HFFc6 (cell line): ENCODE data around the gene FCHSD2. TPM values are rescaled to one million over a fixed set of nuclear protein-coding genes. Genes with fewer than 3 reads are reported as not detected.

Source experiments
- DNase-seq: peaks from one replicate; pipeline ENCODE4 v3.0.0-alpha.2; 2018
- H3K27ac Mint-ChIP-seq: 2 replicates; pipeline ENCODE4 v1.8.0; 2020; ENCODE audit warnings: mild to moderate bottlenecking, mixed read lengths
- H3K27me3 Mint-ChIP-seq: 2 replicates; pipeline ENCODE4 v1.8.0; 2021; ENCODE audit warnings: mild to moderate bottlenecking, moderate library complexity, mixed read lengths; ENCODE audit not compliant: insufficient read depth
- H3K36me3 Mint-ChIP-seq: 2 replicates; pipeline ENCODE4 v1.8.0; 2021; ENCODE audit warnings: low read depth, mixed read lengths
- H3K4me1 Mint-ChIP-seq: 2 replicates; pipeline ENCODE4 v1.8.0; 2020; ENCODE audit warnings: low read depth, mixed read lengths
- H3K4me3 Mint-ChIP-seq: 2 replicates; pipeline ENCODE4 v1.8.0; 2020; ENCODE audit warnings: mild to moderate bottlenecking, moderate library complexity, mixed read lengths
- H3K9me3 Mint-ChIP-seq: 2 replicates; pipeline ENCODE4 v1.8.0; 2020; ENCODE audit warnings: mild to moderate bottlenecking, mixed read lengths
- CTCF ChIP-seq: fragments of 200-600 bp; sonication (generic); IDR thresholded peaks from 2 replicates; pipeline ENCODE4 v1.5.0; 2021; ENCODE audit warnings: antibody characterized with exemption, mild to moderate bottlenecking
- total RNA-seq, 6 experiments: library from RNA; stranded (reverse); fragmentation: NEBNext Ultra II Directional; extraction: Animal tissue kit (Norgen Biotek cat#: 25700); gene quantifications; 2 replicates in 1 of 6; 3 replicates in 5 of 6; pipeline ENCODE4 v1.2.3, GENCODE V29; 2021

The FCHSD2 gene
- total RNA-seq, 6 experiments from 2014 or later, result 58.9 to 68.2 (median 65.0) TPM

GRCh38 chr11:72951888-72952287 is 190.2 kb downstream of the FCHSD2 start:
- Mint-ChIP-seq H3K27ac (no peak overlapping the region), H3K4me3 (no peak overlapping the region), H3K9me3 (no peaks in the 10 kb centered on the region), H3K36me3 (peaks cover 11% of the 10 kb centered on the region), H3K4me1 (peaks cover 18% of the 10 kb centered on the region), H3K27me3 (no peaks in the 10 kb centered on the region)
- no peak for TF ChIP-seq CTCF
- DNase-seq, result no peak

- Mint-ChIP-seq H3K9me3 (no peaks in the 10 kb centered on the region), H3K4me1 (peaks cover 18% of the 10 kb centered on the region), H3K27me3 (no peaks in the 10 kb centered on the region), H3K27ac (no peak overlapping the region), H3K36me3 (peaks cover 11% of the 10 kb centered on the region), H3K4me3 (no peak overlapping the region)
- no peak for TF ChIP-seq CTCF
- no peak for DNase-seq
Observed at GRCh38 chr11:72951193-72951592, 190.9 kb downstream of the FCHSD2 start.

GRCh38 chr11:72950685-72951084 is 191.4 kb downstream of the FCHSD2 start:
- no peaks in the 10 kb centered on the region for H3K27me3 Mint-ChIP-seq
- DNase-seq, result no peak
- H3K9me3 Mint-ChIP-seq, result no peaks in the 10 kb centered on the region
- H3K4me1 Mint-ChIP-seq, result peaks cover 18% of the 10 kb centered on the region
- TF ChIP-seq CTCF, result no peak
- H3K4me3 Mint-ChIP-seq, result no peak overlapping the region
- H3K36me3 Mint-ChIP-seq, result peaks cover 11% of the 10 kb centered on the region
- H3K27ac Mint-ChIP-seq, result no peak overlapping the region

- no peaks in the 10 kb centered on the region for H3K9me3 Mint-ChIP-seq
Observed at GRCh38 chr11:72947229-72947628, 194.9 kb downstream of the FCHSD2 start.

GRCh38 chr11:72943664-72944063 is 198.5 kb downstream of the FCHSD2 start:
- H3K27ac Mint-ChIP-seq, result no peak overlapping the region

More at GRCh38 chr11:72947229-72947628, 194.9 kb downstream of the FCHSD2 start:
- Mint-ChIP-seq H3K27me3 (no peaks in the 10 kb centered on the region; the same call in 1 of the 2 replicates), H3K36me3 (peaks cover 16% of the 10 kb centered on the region), H3K4me3 (no peak overlapping the region), H3K27ac (no peak overlapping the region), H3K4me1 (peaks cover 18% of the 10 kb centered on the region)
- no peak for TF ChIP-seq CTCF
- no peak for DNase-seq

More at GRCh38 chr11:72943664-72944063, 198.5 kb downstream of the FCHSD2 start:
- no peak for TF ChIP-seq CTCF
- Mint-ChIP-seq H3K36me3 (peaks cover 8% of the 10 kb centered on the region; the same call in 1 of the 2 replicates), H3K9me3 (no peaks in the 10 kb centered on the region), H3K4me1 (peaks cover 5% of the 10 kb centered on the region; the same call in 1 of the 2 replicates), H3K4me3 (no peak overlapping the region), H3K27me3 (peaks cover 2% of the 10 kb centered on the region; the same call in 1 of the 2 replicates)
- DNase-seq, result no peak
